Measurements from ENCODE around the gene GCLM. TPM values are rescaled to one million over a fixed set of nuclear protein-coding genes. Genes with fewer than 3 reads are reported as not detected.
A peak's percentile ranks its signal among the peaks of the same experiment; 100 is the strongest.
"Not testable (repeated sequence)": the region's sequence is repeated elsewhere in the genome, so short reads cannot be mapped to it uniquely, and the experiment has no call there.

The GCLM gene
- total RNA-seq, 8 experiments from 2014 or later = 4.2 to 22.5 (median 7.6) TPM

DNA sequence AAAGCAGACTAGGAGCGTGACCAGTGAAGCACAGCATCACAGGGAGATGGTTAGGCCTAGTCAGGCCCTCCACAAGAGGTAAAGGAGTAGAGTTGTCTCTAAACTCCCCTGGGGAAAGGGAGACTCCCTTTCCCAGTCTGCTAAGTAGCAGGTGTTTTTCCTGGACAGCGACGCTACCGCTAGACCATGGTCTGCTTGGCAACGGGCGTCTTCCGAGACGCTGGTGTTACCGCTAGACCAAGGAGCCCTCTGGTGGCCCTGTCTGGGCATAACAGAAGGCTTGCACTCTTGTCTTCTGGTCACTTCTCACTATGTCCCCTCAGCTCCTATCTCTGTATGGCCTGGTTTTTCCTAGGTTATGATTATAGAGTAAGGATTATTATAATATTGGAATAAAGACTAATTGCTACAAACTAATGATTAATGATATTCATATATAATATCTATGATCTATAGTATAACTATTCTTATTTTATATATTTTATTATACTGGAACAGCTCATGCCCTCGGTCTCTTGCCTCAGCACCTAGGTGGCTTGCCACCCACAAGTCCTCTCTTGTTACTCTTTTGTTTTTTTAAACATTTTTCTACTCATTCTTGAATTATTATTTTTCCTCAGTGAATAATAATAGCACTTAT is 58.4 kb downstream of the GCLM start:
- H3K4me3 ChIP-seq; H3K27ac ChIP-seq; ATAC-seq (replicated peaks in 6 of 8); in situ Hi-C loops (cut with MboI; ENCODE audit: low pct_unique_long_range_greater_than_20kb in 2 of 9, low sequenced_read_pairs in 9 of 9, unreplicated experiment in 9 of 9); H3K4me1 ChIP-seq (replicated peaks in 1 of 2): not testable (repeated sequence)
- WGBS, 10 experiments = 25 to 100% (median 94%) methylated on average over 1 to 7 of the region's 10 CpGs; no CpG with 5 or more reads in 3 of the 10 experiments

DNA sequence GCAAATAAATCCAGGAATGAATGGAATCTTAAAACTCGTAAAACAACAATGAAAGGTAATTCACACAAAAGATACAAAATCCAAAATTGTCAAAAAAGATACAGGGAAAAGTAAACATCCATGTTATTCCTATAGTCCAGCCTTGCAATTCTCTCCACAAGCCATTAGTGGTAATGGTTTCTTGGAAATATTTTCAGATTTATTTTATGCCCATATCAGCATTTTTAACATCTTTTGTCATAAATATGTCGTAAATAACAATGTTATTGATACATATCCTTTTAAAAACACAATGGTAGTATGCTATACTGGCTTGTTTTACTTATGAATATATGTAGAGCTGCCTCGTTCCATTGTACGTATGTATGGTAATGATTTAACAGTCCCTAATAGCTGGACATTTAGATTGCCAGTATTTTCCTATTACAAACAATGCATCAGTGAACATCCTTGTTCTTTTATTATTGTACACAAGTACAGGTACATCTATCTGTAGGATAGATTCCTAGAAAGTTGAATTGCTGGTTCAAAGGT is 60.8 kb downstream of the GCLM start:
- WGBS, 10 experiments = 18 to 95% (median 62%) methylated on average over 1 to 4 of the region's 4 CpGs
- peaks cover 11 to 18% of the 10 kb centered on the region in 2 donors for H3K4me1 ChIP-seq (replicated peaks in 1 of 2)
- no peak for ATAC-seq (replicated peaks in 6 of 8)
- H3K27ac ChIP-seq = peak overlapping the region in 1 of 2 donors; percentile 91
- H3K4me3 ChIP-seq = peak overlapping the region; percentile 48 to 68 (median 58)
- in situ Hi-C loops (cut with MboI; ENCODE audit: low pct_unique_long_range_greater_than_20kb in 2 of 9, low sequenced_read_pairs in 9 of 9, unreplicated experiment in 9 of 9) = loop anchor here in 5 of 9 experiments (25.0 kb wide), 2 partner anchors 111 to 411 kb away; partner anchors contain the start of gene FNBP1L (in 4 of the 5)

DNA sequence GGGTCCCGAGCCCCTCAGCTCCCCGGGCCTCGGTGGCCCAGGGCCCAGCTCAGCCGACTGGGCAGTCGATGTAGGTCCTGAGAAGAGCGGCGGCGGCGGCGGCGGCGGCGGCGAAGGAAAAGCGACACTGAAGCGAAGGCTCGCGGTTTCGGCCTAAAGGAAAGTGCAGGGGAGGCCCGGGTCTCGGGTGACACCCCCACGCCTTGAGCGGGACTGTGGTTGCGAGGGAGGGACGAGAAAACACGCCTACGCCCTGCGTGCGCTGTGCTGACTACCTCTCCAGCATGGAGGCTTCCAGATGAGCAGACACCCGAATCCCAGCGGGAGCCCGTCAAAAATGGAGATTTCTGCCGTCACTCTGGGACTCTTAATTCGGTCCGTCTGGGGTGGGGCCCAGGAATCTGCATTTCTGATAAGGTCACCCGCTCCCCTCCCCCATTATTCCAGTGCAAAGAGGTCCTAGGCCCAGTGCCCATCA is 61.4 kb downstream of the GCLM start:
- peak; percentile 21 to 43 (median 24) for ATAC-seq (replicated peaks in 6 of 8)
- peak overlapping the region; percentile 91 to 95 for H3K27ac ChIP-seq
- in situ Hi-C loops (cut with MboI; ENCODE audit: low pct_unique_long_range_greater_than_20kb in 2 of 9, low sequenced_read_pairs in 9 of 9, unreplicated experiment in 9 of 9) = loop anchor here in 5 of 9 experiments (25.0 kb wide), 2 partner anchors 111 to 411 kb away; partner anchors contain the start of gene FNBP1L (in 4 of the 5)
- 0 to 7% (median 1%) methylated on average over 3 to 21 of the region's 36 CpGs; no CpG with 5 or more reads in 1 of the 10 experiments for WGBS, 10 experiments
- H3K4me1 ChIP-seq (replicated peaks in 1 of 2) = peaks cover 11 to 18% of the 10 kb centered on the region in 2 donors
- peak overlapping the region; percentile 48 to 68 (median 58) for H3K4me3 ChIP-seq

DNA sequence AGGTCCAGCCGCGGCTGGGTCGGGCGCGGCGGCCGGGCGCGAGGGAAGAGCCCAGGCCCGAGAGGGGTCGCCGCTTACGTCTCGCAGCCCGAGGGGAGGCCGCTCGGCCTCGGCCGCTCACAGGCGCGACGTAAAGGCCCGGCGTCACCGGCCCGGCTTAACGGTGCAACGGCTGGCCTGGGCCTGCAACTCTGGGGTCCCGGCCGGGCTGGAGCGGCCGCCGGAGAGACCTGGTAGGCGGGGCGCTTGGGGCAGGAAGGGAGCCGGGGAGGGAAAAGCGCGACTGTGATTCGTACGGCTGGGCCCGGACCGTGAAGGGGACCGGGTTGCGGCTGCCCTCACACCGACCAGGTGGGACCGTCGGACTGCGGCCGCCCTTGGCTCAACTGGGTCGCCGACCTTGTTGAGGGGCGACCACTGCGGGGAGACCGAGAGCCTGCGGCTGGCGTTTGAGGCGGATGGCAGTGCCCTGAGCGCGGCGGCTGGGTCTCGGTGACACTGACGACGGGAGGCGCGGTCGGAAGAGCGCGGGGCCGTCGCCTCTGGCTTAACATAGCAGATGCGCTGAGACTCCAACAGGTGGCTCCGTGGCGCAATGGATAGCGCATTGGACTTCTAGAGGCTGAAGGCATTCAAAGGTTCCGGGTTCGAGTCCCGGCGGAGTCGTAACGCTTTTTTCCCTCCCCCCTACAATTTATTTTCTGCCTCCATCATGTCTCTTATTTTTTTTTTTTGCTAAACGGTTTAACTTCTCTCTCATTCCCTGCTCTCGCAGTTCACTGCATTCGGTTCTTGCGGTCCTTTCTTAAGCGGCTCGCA is 62.0 kb downstream of the GCLM start:
- peak; percentile 48 to 69 (median 65) for ATAC-seq (replicated peaks in 6 of 8)
- Histone ChIP-seq H3K4me1 (replicated peaks in 1 of 2) (peaks cover 11 to 18% of the 10 kb centered on the region in 2 donors), H3K27ac (peak overlapping the region; percentile 91 to 95), H3K4me3 (peak overlapping the region; percentile 48 to 68 (median 58))
- WGBS, 10 experiments = 0 to 3% (median 0%) methylated on average over 1 to 21 of the region's 86 CpGs; no CpG with 5 or more reads in 1 of the 10 experiments
- in situ Hi-C loops (cut with MboI; ENCODE audit: low pct_unique_long_range_greater_than_20kb in 2 of 9, low sequenced_read_pairs in 9 of 9, unreplicated experiment in 9 of 9) = loop anchor here in 5 of 9 experiments (25.0 kb wide), 2 partner anchors 110 to 410 kb away; partner anchors contain the start of gene FNBP1L (in 4 of the 5)

DNA sequence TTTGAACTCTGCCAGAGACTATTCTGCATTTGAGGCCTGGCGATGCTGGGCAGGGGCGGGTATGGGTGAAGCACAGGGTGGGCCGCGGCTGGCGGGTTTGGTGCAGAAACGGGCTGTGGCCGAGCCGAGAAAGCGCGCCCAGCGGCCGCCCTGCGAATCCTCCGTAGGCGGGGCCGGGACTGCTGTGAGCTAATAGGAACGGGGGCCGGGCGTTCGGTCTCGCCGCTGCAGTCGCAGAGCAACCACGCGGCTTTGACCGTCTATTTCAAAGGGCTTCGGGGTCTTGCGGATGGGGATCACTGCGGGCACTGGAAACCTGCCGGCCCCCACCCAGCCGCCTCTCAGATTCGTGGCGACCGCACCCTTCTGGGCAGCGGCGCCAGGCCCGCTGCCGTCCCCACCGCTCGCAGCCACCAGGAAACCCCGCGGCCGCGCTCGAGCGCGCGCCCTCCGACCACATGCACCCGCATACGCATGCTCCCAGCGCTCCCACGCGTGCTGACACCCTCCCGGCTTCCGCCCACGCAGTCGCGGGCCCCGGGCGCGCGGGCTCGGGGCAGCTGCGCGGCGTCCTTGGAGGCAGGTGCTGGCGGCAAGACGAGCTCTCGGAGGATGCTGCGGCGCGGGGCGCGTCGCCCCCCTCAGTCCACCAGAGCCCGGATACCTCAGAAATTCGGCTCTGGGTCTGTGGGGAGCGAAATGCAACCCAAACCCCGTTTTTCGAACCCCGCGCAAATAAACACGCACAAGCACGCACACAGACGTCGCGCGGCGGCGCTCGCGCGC is 62.8 kb downstream of the GCLM start:
- in situ Hi-C loops (cut with MboI; ENCODE audit: low pct_unique_long_range_greater_than_20kb in 2 of 9, low sequenced_read_pairs in 9 of 9, unreplicated experiment in 9 of 9) = loop anchor here in 5 of 9 experiments (25.0 kb wide), 2 partner anchors 109 to 409 kb away; partner anchors contain the start of gene FNBP1L (in 4 of the 5)
- WGBS, 10 experiments = 0% methylated on average over 3 to 26 of the region's 94 CpGs; no CpG with 5 or more reads in 6 of the 10 experiments
- ATAC-seq (replicated peaks in 6 of 8) = peak; percentile 53 to 78 (median 72)
- H3K27ac ChIP-seq = peak overlapping the region; percentile 91 to 95
- peaks cover 11 to 18% of the 10 kb centered on the region in 2 donors for H3K4me1 ChIP-seq (replicated peaks in 1 of 2)
- H3K4me3 ChIP-seq = peak overlapping the region; percentile 48 to 68 (median 58)

DNA sequence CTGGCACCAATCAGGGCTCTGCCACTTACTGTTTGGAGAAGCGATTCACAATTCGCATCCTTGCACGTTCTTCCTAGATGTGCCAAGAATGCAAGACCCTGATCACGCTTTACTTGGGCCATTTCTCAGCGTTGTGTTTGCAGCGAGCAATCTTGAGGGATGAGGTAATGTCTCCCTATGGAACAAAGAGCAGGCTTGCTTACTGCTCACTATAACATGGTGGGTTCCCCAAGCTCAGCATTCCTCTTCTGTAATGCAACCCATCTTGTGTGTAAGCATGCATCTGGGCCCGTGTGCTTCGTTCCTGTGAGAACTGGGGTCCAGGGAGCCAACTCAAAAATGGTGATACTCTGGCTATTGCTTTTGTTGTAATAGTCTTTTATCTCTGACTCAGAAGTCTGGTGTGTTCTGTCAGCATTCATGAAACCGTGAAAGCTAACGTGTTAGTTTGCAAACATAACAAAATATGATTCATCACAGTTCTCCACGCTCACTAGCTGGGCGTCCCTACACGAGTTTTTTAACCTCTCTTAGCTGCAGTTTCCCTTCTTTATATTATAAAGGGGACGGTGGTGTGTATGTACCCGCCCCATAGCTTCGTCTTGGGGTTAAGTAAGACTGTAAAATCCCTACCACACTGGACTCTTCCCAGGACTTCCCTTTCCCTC is 63.6 kb downstream of the GCLM start:
- peak overlapping the region; percentile 91 to 95 for H3K27ac ChIP-seq
- peak overlapping the region; percentile 48 to 68 (median 58) for H3K4me3 ChIP-seq
- H3K4me1 ChIP-seq (replicated peaks in 1 of 2) = peaks cover 11 to 18% of the 10 kb centered on the region in 2 donors
- WGBS, 10 experiments = 0 to 25% (median 20%) methylated on average over 2 to 16 of the region's 16 CpGs; no CpG with 5 or more reads in 3 of the 10 experiments
- in situ Hi-C loops (cut with MboI; ENCODE audit: low pct_unique_long_range_greater_than_20kb in 2 of 9, low sequenced_read_pairs in 9 of 9, unreplicated experiment in 9 of 9) = loop anchor here in 5 of 9 experiments (25.0 kb wide), 2 partner anchors 108 to 408 kb away; partner anchors contain the start of gene FNBP1L (in 4 of the 5)
- peak in 6 of 8 experiments; percentile 5 to 30 (median 18) for ATAC-seq (replicated peaks in 6 of 8)

DNA sequence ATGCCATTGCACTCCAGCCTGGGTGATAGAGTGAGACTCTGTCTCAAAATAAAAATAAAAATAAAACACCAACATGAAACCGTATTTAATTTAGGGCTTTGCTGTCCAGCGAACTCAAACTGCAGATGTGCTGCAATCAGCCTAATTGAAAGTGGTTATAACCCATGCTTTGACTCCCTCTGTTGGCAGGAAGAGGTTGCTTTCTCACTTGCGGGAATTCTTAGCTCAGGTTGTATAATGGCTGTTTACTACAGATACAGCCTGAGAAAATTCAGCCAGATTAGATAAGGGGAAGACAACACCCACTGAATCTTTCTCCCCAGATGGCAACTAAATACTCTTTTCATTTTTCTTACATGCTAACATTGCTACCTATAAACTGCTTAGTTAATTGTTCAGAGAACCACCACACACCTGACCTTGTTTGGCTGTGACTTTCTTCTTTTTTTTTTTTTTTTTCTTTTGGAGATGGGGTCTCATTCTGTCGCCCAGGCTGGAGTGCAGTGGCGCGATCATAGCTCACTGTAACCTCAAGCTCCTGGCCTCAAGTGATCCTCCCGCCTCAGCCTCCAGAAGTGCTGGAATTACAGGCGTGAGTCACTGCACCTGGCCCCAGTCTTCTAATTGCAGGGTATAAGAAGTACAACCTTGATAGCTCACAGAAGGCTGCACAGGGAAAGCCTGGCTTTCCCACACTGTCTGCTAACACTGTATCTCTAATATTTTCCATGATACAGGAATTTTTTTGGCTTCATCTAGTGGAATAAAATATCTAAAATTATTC is 64.8 kb downstream of the GCLM start:
- 8 to 100% (median 56%) methylated on average over 1 to 8 of the region's 8 CpGs; no CpG with 5 or more reads in 1 of the 10 experiments for WGBS, 10 experiments
- in situ Hi-C loops (cut with MboI; ENCODE audit: low pct_unique_long_range_greater_than_20kb in 2 of 9, low sequenced_read_pairs in 9 of 9, unreplicated experiment in 9 of 9) = loop anchor here in 5 of 9 experiments (25.0 kb wide), 2 partner anchors 107 to 407 kb away; partner anchors contain the start of gene FNBP1L (in 4 of the 5)
- ATAC-seq (replicated peaks in 6 of 8) = peak in 1 of 8 experiments; percentile 2

DNA sequence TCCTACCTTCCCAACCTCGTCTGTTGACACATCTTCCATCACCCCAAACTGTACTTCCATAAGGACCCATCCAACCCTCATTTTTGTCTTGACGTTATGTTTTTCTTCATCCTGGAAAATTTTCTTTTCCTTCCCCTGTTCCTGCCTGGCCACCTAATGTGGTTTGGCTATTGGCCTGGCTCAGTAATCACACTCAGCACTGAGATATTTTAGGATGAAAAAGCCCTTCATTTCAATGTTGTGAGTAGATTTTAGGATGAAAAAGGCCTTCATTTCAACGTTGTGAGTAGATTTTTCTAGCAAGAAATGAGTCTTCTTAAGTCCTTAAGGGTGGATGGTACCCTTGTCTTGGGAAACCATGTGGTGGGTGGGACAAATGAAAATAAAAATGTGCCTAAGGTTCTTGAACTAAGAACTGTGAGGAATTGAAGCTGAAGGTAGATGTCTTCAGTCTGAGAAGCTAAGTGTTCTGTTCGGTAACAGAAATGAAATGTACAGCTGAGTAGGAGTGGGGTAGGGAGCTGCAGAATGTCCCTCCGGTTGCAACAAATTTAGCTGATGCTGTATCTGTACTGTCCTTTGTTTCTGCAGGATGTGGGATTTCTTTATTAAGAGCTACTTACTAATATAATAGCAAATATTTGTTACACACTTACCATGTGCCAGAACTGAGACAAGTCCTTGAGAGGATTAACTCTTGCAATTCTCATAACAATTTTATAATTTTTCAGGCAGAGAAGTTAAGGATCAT is 66.3 kb downstream of the GCLM start:
- no peak for ATAC-seq (replicated peaks in 6 of 8)
- no peak overlapping the region for H3K4me3 ChIP-seq
- peaks cover 11 to 13% of the 10 kb centered on the region in 2 donors for H3K4me1 ChIP-seq (replicated peaks in 1 of 2)
- in situ Hi-C loops (cut with MboI; ENCODE audit: low pct_unique_long_range_greater_than_20kb in 2 of 9, low sequenced_read_pairs in 9 of 9, unreplicated experiment in 9 of 9) = loop anchor here in 5 of 9 experiments (25.0 kb wide), 2 partner anchors 106 to 406 kb away; partner anchors contain the start of gene FNBP1L (in 4 of the 5)
- no peak overlapping the region for H3K27ac ChIP-seq
- WGBS, 10 experiments = 50 to 100% (median 88%) methylated on average over 1 to 5 of the region's 5 CpGs; no CpG with 5 or more reads in 1 of the 10 experiments

More for the DNA sequence above, 64.8 kb downstream of the GCLM start:
- Histone ChIP-seq H3K4me3 (peak overlapping the region in 1 of 5 donors; percentile 3), H3K4me1 (replicated peaks in 1 of 2) (peaks cover 11 to 18% of the 10 kb centered on the region in 2 donors), H3K27ac (no peak overlapping the region)

DNA sequence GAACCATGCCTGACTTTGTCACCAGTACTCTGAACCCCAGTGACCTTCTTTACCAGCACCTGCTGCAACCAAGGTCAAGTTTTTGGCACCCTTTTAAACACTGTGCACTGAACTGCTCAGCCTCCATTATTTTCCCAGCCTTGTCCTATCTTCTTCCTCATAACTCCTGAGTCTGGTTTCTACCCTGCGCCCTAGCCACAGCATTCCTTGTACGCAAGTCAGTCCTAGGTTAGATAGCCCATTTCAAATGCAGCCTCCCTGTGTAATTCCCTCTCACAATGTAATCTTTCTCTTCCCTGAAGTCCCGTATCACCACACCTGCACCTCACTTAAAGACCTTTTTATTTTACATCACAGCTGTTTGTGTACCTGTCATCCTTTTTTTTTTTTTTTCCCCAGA is 67.5 kb downstream of the GCLM start:
- Histone ChIP-seq H3K4me3 (no peak overlapping the region), H3K27ac (no peak overlapping the region), H3K4me1 (replicated peaks in 1 of 2) (peaks cover 11 to 13% of the 10 kb centered on the region in 2 donors)
- in situ Hi-C loops (cut with MboI; ENCODE audit: low pct_unique_long_range_greater_than_20kb in 2 of 9, low sequenced_read_pairs in 9 of 9, unreplicated experiment in 9 of 9) = loop anchor here in 5 of 9 experiments (25.0 kb wide), 2 partner anchors 104 to 404 kb away; partner anchors contain the start of gene FNBP1L (in 4 of the 5)
- 90 to 100% (median 96%) methylated on average over 2 to 3 of the region's 3 CpGs for WGBS, 10 experiments
- no peak for ATAC-seq (replicated peaks in 6 of 8)

DNA sequence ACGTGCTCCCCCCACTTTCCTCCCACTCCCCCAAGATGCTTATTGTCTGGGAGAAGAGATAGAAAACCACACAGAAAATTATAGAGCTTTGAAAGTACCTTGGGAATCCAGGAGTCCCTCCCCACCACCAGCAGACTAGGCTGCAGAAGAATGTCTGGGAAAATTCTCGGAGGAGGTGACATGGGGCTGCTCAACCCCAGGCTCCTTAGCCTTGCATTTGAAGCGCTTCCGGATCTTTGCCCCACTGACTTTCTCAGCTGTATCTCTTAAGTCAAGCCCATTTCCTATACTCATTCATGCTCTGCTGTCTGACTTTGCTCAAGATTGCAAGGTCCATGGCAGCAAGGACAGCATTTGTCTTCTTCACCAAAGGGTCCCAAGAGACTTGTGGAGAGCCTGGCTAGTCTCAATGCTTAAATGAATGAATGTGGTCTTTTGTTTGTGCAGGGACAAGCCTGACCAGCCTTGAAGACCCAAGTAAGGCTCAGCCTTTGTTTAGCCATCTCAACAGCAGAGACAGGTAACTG is 68.2 kb downstream of the GCLM start:
- H3K27ac ChIP-seq = no peak overlapping the region
- no peak for ATAC-seq (replicated peaks in 6 of 8)
- WGBS, 10 experiments = 50 to 100% (median 95%) methylated on average over 1 to 4 of the region's 4 CpGs; no CpG with 5 or more reads in 3 of the 10 experiments
- in situ Hi-C loops (cut with MboI; ENCODE audit: low pct_unique_long_range_greater_than_20kb in 2 of 9, low sequenced_read_pairs in 9 of 9, unreplicated experiment in 9 of 9) = loop anchor here in 5 of 9 experiments (25.0 kb wide), 2 partner anchors 104 to 404 kb away; partner anchors contain the start of gene FNBP1L (in 4 of the 5)
- H3K4me1 ChIP-seq (replicated peaks in 1 of 2) = peaks cover 11 to 13% of the 10 kb centered on the region in 2 donors
- H3K4me3 ChIP-seq = no peak overlapping the region

Measured in motor neuron (in vitro differentiated cells).